ENCODE data around the gene SMURF1.

Gene SMURF1

GRCh38 chr7:99141841-99142726 is 1.8 kb downstream of the SMURF1 start:
- peak; percentile 30 to 77 (median 37) for DNase-seq (ENCODE audit: low read depth in 3 of 3)

- DNase-seq (ENCODE audit: low read depth in 3 of 3): no peak
Measured at GRCh38 chr7:99141334-99141733, 2.6 kb downstream of the SMURF1 start.

DNA sequence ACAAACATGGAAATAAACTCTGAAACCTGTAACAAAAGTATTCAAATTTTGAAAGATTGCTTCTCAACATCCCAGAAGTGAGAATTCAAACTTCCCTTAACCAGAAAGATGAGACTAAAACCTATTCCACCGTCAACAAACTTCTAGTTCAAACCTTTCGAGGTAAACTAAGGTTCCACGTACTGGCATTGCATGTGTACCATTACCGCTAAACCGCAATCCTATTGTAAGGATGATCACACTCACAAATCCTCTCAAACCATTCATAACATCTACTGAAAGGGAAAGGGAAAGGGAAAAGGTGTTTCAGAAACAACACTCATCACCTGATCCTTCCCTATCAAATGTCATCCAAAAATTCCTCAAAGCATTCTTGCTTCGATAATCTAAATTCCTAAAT is 3.1 kb downstream of the SMURF1 start:
- DNase-seq (ENCODE audit: low read depth in 3 of 3): no peak

- no peak for DNase-seq (ENCODE audit: low read depth in 3 of 3)
Measured at GRCh38 chr7:99139036-99139435, 4.9 kb downstream of the SMURF1 start.

DNA sequence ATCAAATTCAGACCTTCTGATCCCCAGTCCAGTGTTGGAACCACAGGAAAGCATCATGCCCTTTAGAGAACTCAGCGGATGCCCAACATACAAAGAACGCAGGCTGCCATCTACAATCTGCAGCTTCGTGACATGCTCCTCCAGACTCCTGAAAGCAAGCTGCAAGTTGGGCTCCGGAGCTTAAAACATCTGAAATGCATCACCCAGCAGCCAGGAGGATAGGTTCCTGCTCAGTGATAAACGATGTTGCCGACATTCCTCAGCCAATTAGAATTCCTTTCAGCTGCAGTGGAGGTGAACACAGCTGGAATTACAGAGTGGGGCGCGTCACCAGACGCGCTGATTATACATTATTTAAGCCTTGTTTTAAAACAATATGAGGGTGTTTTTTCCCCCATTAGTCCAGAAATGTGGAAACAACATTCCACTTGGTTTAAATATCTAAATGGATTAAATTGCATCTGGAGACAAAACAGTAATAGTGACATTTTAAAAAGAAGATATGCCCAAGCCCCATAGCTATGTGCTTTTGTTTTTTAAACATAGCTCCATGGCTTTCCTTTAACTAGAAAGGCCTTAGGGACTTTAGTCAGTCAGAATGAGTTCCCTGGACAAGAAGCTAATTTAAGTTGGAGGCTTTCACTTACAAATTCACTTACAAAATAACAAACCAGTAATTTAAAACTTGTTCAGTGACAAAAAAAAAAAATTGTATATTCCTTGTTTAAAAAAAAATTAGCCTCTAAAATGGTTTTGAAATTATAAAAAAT is 6.3 kb downstream of the SMURF1 start:
- no peak for DNase-seq (ENCODE audit: low read depth in 3 of 3)

DNA sequence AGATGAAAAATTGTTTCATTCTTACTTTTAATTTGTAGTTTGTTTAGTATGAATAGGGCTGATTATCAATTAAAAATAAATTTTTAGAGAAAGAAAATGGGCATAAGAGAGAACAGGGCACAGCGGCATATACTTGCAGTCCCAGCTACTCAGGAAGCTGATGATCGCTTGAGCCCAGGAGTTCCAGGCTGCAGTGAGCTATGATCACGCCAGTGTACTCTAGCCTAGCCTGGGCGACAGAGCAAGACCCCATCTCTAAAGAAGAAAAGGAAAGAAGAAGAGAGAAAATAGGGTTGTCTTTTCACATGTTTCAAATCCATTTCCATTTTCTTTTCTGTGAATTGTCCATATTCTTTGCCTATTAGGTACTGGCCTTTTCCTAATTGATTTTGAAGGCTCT is 8.0 kb downstream of the SMURF1 start:
- no peak for DNase-seq (ENCODE audit: low read depth in 3 of 3)

DNA sequence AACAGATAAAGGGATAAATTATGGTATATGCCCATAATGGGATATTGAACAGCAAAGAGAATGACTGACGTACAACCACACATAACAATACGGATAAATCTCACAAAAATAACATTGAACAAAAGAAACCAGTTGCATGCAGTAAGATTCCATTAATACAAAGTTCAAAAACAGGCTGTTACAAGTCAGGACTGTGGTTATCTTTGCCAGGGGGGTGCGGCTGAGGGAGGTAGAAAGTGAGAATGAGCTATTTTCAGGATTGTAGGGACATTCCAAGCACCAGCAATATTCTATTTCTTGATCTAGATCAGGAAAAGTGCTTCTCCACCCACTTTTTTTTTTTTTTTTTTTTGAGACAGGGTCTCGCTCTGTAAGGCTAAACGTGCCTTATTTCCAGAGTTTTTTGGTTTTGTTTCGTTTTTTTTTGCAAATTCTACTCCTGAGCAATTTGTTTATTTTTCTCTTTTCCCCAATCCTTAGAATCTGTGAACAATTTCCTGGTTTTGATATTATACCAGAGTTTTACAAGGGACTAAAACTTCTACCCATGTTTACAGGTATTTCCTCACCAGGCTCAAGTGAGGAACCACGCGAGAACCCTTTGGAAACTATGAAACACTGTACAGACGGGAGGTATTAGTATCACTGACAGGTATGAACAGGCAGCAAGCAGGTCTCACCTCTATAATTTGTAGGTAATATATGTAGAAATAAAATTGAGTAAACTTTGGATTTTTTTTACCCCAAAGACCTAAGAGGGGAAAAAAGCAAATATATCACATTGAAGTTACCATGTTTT is 9.9 kb downstream of the SMURF1 start:
- DNase-seq (ENCODE audit: low read depth in 3 of 3): no peak

- DNase-seq (ENCODE audit: low read depth in 3 of 3): no peak
Measured at GRCh38 chr7:99132595-99133321, 11.2 kb downstream of the SMURF1 start.

GRCh38 chr7:99131290-99131689 is 12.6 kb downstream of the SMURF1 start:
- DNase-seq (ENCODE audit: low read depth in 3 of 3): no peak

DNA sequence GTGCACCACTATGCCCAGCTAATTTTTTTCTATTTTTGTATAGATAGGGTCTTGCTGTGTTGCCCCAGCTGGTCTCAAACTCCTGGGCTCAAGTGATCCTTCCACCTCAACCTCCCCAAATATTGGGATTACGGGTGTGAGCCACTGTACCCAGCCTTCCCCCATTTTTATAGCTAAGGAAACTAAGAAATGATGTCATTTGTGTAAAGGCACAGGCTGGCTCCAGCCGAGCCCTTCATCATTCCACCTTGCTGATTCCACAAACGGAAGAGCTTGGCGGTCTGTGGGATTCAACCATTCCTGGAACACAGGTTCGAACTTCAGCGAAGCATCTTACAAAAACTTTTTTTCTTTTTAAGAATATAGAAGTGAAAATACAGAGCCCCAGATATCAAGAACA is 14.4 kb downstream of the SMURF1 start:
- DNase-seq (ENCODE audit: low read depth in 3 of 3): no peak

DNA sequence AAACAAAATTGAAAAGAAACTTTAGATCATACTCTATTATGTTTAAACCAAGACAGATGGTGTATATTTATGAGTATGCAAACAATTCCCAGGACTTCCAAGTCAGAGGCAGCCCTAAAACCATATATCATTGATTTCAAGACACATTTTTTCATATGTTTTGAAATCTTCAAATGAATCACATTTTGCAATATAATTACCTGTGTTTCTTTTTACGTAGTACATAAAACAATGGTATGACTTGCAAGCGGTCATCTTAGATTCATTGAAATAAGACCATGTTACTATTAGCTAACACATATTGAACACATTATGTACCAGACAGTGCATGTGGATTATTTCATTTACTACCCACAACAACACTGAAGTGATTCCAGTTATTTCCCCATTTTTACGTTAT is 14.9 kb downstream of the SMURF1 start:
- no peak for DNase-seq (ENCODE audit: low read depth in 3 of 3)

- DNase-seq (ENCODE audit: low read depth in 3 of 3): no peak
Measured at GRCh38 chr7:99128076-99128950, 15.6 kb downstream of the SMURF1 start.

GRCh38 chr7:99127636-99128035 is 16.3 kb downstream of the SMURF1 start:
- DNase-seq (ENCODE audit: low read depth in 3 of 3): no peak

- DNase-seq (ENCODE audit: low read depth in 3 of 3): no peak
Measured at GRCh38 chr7:99126921-99127553, 16.9 kb downstream of the SMURF1 start.

- DNase-seq (ENCODE audit: low read depth in 3 of 3): no peak
Measured at GRCh38 chr7:99125505-99125865, 18.4 kb downstream of the SMURF1 start.

DNA sequence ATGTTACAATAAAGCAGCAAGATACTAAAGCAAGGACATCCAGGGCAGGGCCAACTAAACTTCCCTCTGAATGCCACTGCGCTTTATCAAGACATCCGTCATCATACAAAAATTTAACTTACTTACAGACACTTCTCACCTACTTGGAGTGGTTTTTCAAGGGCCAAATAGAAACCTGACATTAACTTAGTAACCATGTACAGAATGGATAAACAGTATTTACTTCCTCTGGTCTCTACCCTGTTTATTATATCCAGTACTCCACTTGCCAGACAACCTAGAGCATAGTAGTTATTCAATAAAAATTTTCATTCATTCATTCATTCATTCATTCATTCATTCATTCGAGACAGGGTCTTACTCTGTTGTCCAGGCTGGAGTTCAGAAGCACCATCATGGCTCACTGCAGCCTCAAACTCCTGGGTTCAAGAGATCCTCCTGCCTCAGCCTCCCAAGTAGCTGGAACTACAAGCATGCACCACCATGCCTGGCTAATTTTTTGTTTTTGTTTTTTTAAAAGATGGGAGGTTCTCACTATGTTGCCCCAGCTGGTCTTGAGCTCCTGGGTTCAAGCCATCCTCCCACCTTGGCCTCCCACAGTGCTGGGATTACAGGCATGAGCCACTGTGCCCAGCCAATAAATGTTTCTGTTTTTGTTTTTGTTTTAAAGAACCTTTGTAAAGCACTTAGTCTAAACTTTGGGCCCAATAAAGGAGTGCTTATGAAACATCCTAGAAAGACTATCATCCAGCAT is 19.0 kb downstream of the SMURF1 start:
- DNase-seq (ENCODE audit: low read depth in 3 of 3): no peak

DNA sequence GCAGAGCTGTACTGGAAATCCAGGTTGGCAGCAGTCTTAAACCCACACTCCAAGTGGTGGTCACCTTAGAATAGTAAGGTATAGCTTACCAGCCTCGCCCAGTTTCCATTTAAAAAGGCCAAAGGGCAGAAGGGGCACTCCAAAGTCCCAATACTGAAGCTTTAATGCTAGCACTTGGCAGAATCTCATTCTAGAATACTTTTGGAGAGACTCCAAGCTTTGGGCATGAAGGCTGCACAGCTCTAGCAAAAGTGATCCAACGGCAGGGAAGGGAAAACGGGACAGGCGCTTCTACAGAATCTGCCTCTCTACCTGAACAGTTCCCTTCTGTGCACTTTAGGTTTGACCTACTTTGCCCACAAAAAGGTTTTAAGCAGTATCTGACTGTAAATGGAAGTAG is 19.7 kb downstream of the SMURF1 start:
- no peak for DNase-seq (ENCODE audit: low read depth in 3 of 3)

GRCh38 chr7:99123571-99124033 is 20.3 kb downstream of the SMURF1 start:
- no peak for DNase-seq (ENCODE audit: low read depth in 3 of 3)

GRCh38 chr7:99122762-99123161 is 21.1 kb downstream of the SMURF1 start:
- DNase-seq (ENCODE audit: low read depth in 3 of 3): no peak
